H1 (cell line): ENCODE results near the gene ANKS1A. TPM values are rescaled to one million over a fixed set of nuclear protein-coding genes. Genes with fewer than 3 reads are reported as not detected.

Source experiments
- CTCF ChIA-PET: fragments of 300-600 bp; sonication (Branson Sonifier 250); formaldehyde crosslinking; loops from one replicate; lab custom pipeline; 2021; ENCODE audit not compliant: partially characterized antibody; lab: Charles Lee
- POLR2A ChIA-PET: fragments of 300-600 bp; sonication (Branson Sonifier 250); formaldehyde crosslinking; loops from one replicate; lab custom pipeline; 2021; ENCODE audit warnings: inconsistent platforms; ENCODE audit not compliant: partially characterized antibody; lab: Charles Lee
- DNase-seq, 2 experiments: peaks; one replicate each; pipeline versions ENCODE4 v3.0.0 to v3.0.0-alpha.2; 2010 to 2022; ENCODE audit warnings: low spot score in 2 of 2, low read depth in 1 of 2, mixed read lengths in 1 of 2
- FAIRE-seq: peaks from 2 replicates; lab custom pipeline; 2011; peaks lifted over from hg19 to GRCh38; lab: Jason Lieb, UNC
- H2AFZ ChIP-seq: 2 replicates; pipeline ENCODE4 v1.8.1; 2012; ENCODE audit warnings: low read length, inconsistent platforms
- H2AK5ac ChIP-seq: 2 replicates; pipeline ENCODE4 v1.6.1; 2013; ENCODE audit warnings: low read depth, low read length
- H2BK120ac ChIP-seq: replicated peaks from 2 replicates; pipeline ENCODE3; 2013; ENCODE audit warnings: low read depth, low read length, inconsistent platforms
- H2BK12ac ChIP-seq: 2 replicates; pipeline ENCODE4 v1.6.1; 2013; ENCODE audit warnings: low read depth, low read length
- H2BK15ac ChIP-seq: 2 replicates; pipeline ENCODE4 v1.6.1; 2013; ENCODE audit warnings: low read length
- H2BK20ac ChIP-seq: 2 replicates; pipeline ENCODE4 v1.6.1; 2013; ENCODE audit warnings: low read length
- H2BK5ac ChIP-seq: 2 replicates; pipeline ENCODE4 v1.6.1; 2013; ENCODE audit warnings: low read depth, low read length
- H3K14ac ChIP-seq: 2 replicates; pipeline ENCODE4 v1.6.1; 2013; ENCODE audit warnings: inconsistent platforms; ENCODE audit not compliant: insufficient read length
- H3K18ac ChIP-seq: 2 replicates; pipeline ENCODE4 v1.6.1; 2013; ENCODE audit warnings: low read length; ENCODE audit errors: extremely low read depth
- H3K23ac ChIP-seq: 2 replicates; pipeline ENCODE4 v1.6.1; 2013; ENCODE audit warnings: inconsistent platforms; ENCODE audit not compliant: insufficient read length
- H3K23me2 ChIP-seq: 2 replicates; pipeline ENCODE4 v1.6.1; 2013; ENCODE audit warnings: low read depth, low read length
- H3K27ac ChIP-seq: 2 replicates; pipeline ENCODE4 v1.6.1; 2011; ENCODE audit warnings: low read depth, low read length, inconsistent platforms
- H3K27me3 ChIP-seq, 4 experiments: replicated peaks in 1 of 4; 1 replicate in 1 of 4; 2 replicates in 3 of 4; pipeline versions ENCODE4 v1.6.1 to v1.8.1; 2011 to 2013; ENCODE audit warnings: low read length in 3 of 4, mild to moderate bottlenecking in 3 of 4, inconsistent platforms in 2 of 4, mixed read lengths in 2 of 4, moderate library complexity in 1 of 4; ENCODE audit not compliant: control insufficient read depth in 3 of 4, insufficient read depth in 3 of 4; ENCODE audit errors: extremely low read depth in 1 of 4
- H3K36me3 ChIP-seq, 4 experiments: 2 replicates each; pipeline versions ENCODE4 v1.6.1 to v1.8.1; 2011 to 2013; ENCODE audit warnings: mild to moderate bottlenecking in 4 of 4, low read length in 3 of 4, moderate library complexity in 2 of 4, control low read depth in 1 of 4, inconsistent platforms in 1 of 4; ENCODE audit not compliant: insufficient read depth in 4 of 4, control insufficient read depth in 2 of 4
- H3K4ac ChIP-seq: replicated peaks from 2 replicates; pipeline ENCODE3; 2013; ENCODE audit warnings: low read length, low read depth, mixed read lengths, inconsistent platforms; ENCODE audit not compliant: insufficient read length
- H3K4me1 ChIP-seq, 4 experiments: replicated peaks in 1 of 4; 1 replicate in 1 of 4; 2 replicates in 3 of 4; pipeline versions ENCODE4 v1.6.1 to v1.8.1; 2011 to 2013; ENCODE audit warnings: low read length in 3 of 4, inconsistent platforms in 2 of 4, mixed read lengths in 1 of 4; ENCODE audit not compliant: insufficient read depth in 4 of 4, control insufficient read depth in 3 of 4
- H3K4me2 ChIP-seq, 2 experiments: 2 replicates each; pipeline versions ENCODE4 v1.6.1 to v1.8.1; 2011 to 2013; ENCODE audit warnings: low read depth in 2 of 2, low read length in 2 of 2, control low read depth in 1 of 2, inconsistent platforms in 1 of 2, mild to moderate bottlenecking in 1 of 2; ENCODE audit not compliant: insufficient read depth in 1 of 2
- H3K4me3 ChIP-seq, 4 experiments: fragments of 200-600, 300-600 bp in 1 of 4; sonication (generic), shearing (Covaris generic), sonication (Bioruptor Twin) in 1 of 4; 2 replicates each; pipeline versions ENCODE4 v1.5.1 to v1.8.1; 2011 to 2016; ENCODE audit warnings: low read length in 4 of 4, low read depth in 3 of 4, control low read depth in 2 of 4, inconsistent platforms in 2 of 4, mild to moderate bottlenecking in 2 of 4, mixed read lengths in 1 of 4, moderate library complexity in 1 of 4; ENCODE audit not compliant: insufficient read depth in 2 of 4; ENCODE audit errors: extremely low read depth in 1 of 4
- H3K56ac ChIP-seq: replicated peaks from 2 replicates; pipeline ENCODE3; 2013; ENCODE audit warnings: low read depth, mild to moderate bottlenecking, mixed read lengths, low read length, inconsistent platforms; ENCODE audit not compliant: insufficient read length
- H3K79me1 ChIP-seq: 2 replicates; pipeline ENCODE4 v1.6.1; 2013; ENCODE audit warnings: low read depth, low read length, control low read depth
- H3K79me2 ChIP-seq, 2 experiments: 2 replicates each; pipeline versions ENCODE4 v1.6.1 to v1.8.1; 2012 to 2013; ENCODE audit warnings: low read length in 2 of 2, mild to moderate bottlenecking in 2 of 2, inconsistent platforms in 1 of 2; ENCODE audit not compliant: insufficient read depth in 2 of 2, control insufficient read depth in 1 of 2
- H3K9ac ChIP-seq, 4 experiments: replicated peaks in 1 of 4; 1 replicate in 1 of 4; 2 replicates in 3 of 4; pipeline versions ENCODE4 v1.6.1 to v1.8.1; 2011 to 2013; ENCODE audit warnings: low read depth in 3 of 4, low read length in 3 of 4, control low read depth in 2 of 4, mild to moderate bottlenecking in 2 of 4, moderate library complexity in 2 of 4, inconsistent platforms in 1 of 4; ENCODE audit errors: extremely low read depth in 1 of 4
- H3K9me3 ChIP-seq, 2 experiments: 2 replicates each; pipeline versions ENCODE4 v1.6.1 to v1.8.1; 2012 to 2013; ENCODE audit warnings: mild to moderate bottlenecking in 2 of 2, moderate library complexity in 2 of 2, control low read depth in 1 of 2, inconsistent platforms in 1 of 2, low read depth in 1 of 2, low read length in 1 of 2, mixed read lengths in 1 of 2; ENCODE audit not compliant: insufficient read depth in 2 of 2
- H4K20me1 ChIP-seq, 2 experiments: replicated peaks in 1 of 2; 2 replicates each; pipeline versions ENCODE3 to v1.8.1; 2011 to 2013; ENCODE audit warnings: inconsistent platforms in 2 of 2, low read length in 2 of 2, mild to moderate bottlenecking in 1 of 2; ENCODE audit not compliant: insufficient read depth in 2 of 2, control insufficient read depth in 1 of 2
- H4K5ac ChIP-seq: 2 replicates; pipeline ENCODE4 v1.6.1; 2013; ENCODE audit warnings: low read length, low read depth, mixed read lengths, inconsistent platforms; ENCODE audit not compliant: insufficient read length
- H4K8ac ChIP-seq: 2 replicates; pipeline ENCODE4 v1.8.0; 2013; ENCODE audit warnings: mild to moderate bottlenecking, moderate library complexity, low read length, inconsistent platforms; ENCODE audit not compliant: insufficient read depth; ENCODE audit errors: extremely low read depth
- H4K91ac ChIP-seq: replicated peaks from 2 replicates; pipeline ENCODE3; 2013; ENCODE audit warnings: low read length, mixed read lengths, inconsistent platforms; ENCODE audit not compliant: insufficient read length
- BRCA1 ChIP-seq: IDR thresholded peaks from 2 replicates; pipeline ENCODE4 v1.6.1; 2012; ENCODE audit warnings: low read depth, low read length, improper control_type of control experiment
- CHD1 ChIP-seq: IDR thresholded peaks from 2 replicates; pipeline ENCODE4 v1.6.1; 2012; ENCODE audit warnings: low read depth, low read length, improper control_type of control experiment
- CREB1 ChIP-seq: IDR thresholded peaks from 2 replicates; pipeline ENCODE4 v1.6.1; 2012; ENCODE audit warnings: inconsistent platforms
- EP300 ChIP-seq, 2 experiments: IDR thresholded peaks; 1 replicate in 1 of 2; 2 replicates in 1 of 2; pipeline ENCODE4 v1.6.1; 2011 to 2012; ENCODE audit warnings: low read depth in 2 of 2, low read length in 2 of 2, mild to moderate bottlenecking in 2 of 2, borderline replicate concordance in 1 of 2, inconsistent platforms in 1 of 2, moderate library complexity in 1 of 2
- GABPA ChIP-seq: IDR thresholded peaks from 2 replicates; pipeline ENCODE4 v1.6.1; 2011; ENCODE audit warnings: mild to moderate bottlenecking, low read length, moderate library complexity, borderline replicate concordance; ENCODE audit not compliant: insufficient read depth
- GTF2F1 ChIP-seq: IDR thresholded peaks from 2 replicates; pipeline ENCODE4 v1.6.1; 2012; ENCODE audit warnings: low read depth, low read length, improper control_type of control experiment, borderline replicate concordance
- JUND ChIP-seq: IDR thresholded peaks from 2 replicates; pipeline ENCODE4 v1.6.1; 2011; ENCODE audit warnings: mild to moderate bottlenecking, improper control_type of control experiment, low read length
- KDM1A ChIP-seq: fragments of 200-600, 300-600 bp; sonication (generic); IDR thresholded peaks from 2 replicates; pipeline ENCODE4 v1.7.1; 2016; ENCODE audit warnings: mild to moderate bottlenecking, low read length, borderline replicate concordance
- KDM4A ChIP-seq: IDR thresholded peaks from one replicate; pipeline ENCODE4 v1.7.1; 2012; ENCODE audit warnings: low read depth, mild to moderate bottlenecking, moderate library complexity, low read length, inconsistent platforms; ENCODE audit not compliant: severe bottlenecking
- RFX5 ChIP-seq: IDR thresholded peaks from 2 replicates; pipeline ENCODE4 v1.6.1; 2011; ENCODE audit warnings: low read depth, low read length, improper control_type of control experiment, borderline replicate concordance
- SIRT6 ChIP-seq: IDR thresholded peaks from one replicate; pipeline ENCODE4 v1.7.1; 2012; ENCODE audit warnings: low read length, inconsistent platforms
- WGBS, 2 experiments: shearing (Covaris generic) in 1 of 2; methylation state at CpG; one replicate each; pipeline versions ENCODE4 v1.1.6 to v1.1.7; 2013 to 2015; ENCODE audit warnings: low lambda C conversion rate in 2 of 2, mixed read lengths in 2 of 2, inconsistent platforms in 1 of 2, low coverage in 1 of 2, missing lambda C conversion rate in 1 of 2; ENCODE audit not compliant: insufficient replicate concordance in 2 of 2, insufficient coverage in 1 of 2, insufficient read length in 1 of 2; ENCODE audit errors: extremely low coverage in 1 of 2, missing lambda C conversion rate in 1 of 2; 5-methylcytosine and 5-hydroxymethylcytosine counted together
- polyA plus RNA-seq, 7 experiments: library from polyadenylated mRNA; depleted of rRNA in 3 of 7; stranded (reverse) in 5 of 7; unstranded in 2 of 7; fragments of >200 nt in 5 of 7; fragments of 200-250 nt in 2 of 7; gene quantifications; 1 replicate in 5 of 7; 2 replicates in 1 of 7; 4 replicates in 1 of 7; pipeline versions ENCODE4 v1.2.1 to v1.2.3, GENCODE V29; 2011 to 2013; ENCODE audit warnings: missing spikeins in 2 of 7, mixed read lengths in 2 of 7
- total RNA-seq: library from RNA; stranded (reverse); fragmentation: NEBNext Ultra II Directional; extraction: Animal tissue kit (Norgen Biotek cat#: 25700); gene quantifications from 2 replicates; pipeline ENCODE4 v1.2.1, GENCODE V29; 2021
- TF ChIP-seq, protein P1 (sequence below), 3 experiments: IDR thresholded peaks; 1 replicate in 2 of 3; 2 replicates in 1 of 3; pipeline versions ENCODE4 v1.5.1 to v1.6.1; 2011; ENCODE audit warnings: low read length in 3 of 3, mild to moderate bottlenecking in 3 of 3, inconsistent platforms in 2 of 3, low read depth in 1 of 3, moderate library complexity in 1 of 3; ENCODE audit not compliant: insufficient read depth in 1 of 3; ENCODE audit errors: control extremely low read depth in 1 of 3

ANKS1A gene
- total and polyA plus RNA-seq, 2 of the 8 experiments (the other 6 are each of a cell fraction or from before 2014, with no cell fraction given), result 9.8 to 30.9 TPM

DNA sequence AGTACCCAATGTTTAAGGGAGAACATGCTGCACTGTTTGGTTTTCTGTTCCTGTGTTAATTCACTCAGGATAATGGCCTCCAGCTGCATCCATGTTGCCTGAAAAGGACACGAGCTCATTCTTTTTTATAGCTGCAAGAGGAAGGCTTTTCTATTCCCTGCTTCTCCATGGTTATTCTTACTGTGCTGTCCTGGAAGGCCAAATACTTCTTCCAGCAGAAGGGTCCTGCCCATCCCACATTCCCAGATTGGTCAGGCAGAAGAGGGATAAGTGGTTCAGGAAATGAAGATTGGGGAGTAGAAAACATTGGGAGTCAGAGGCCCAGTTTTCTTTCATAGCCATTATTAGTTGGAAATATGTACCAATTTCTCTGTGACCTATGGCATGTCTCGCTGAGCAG is 129.7 kb downstream of the ANKS1A start:
- no peak overlapping the region for H3K27ac ChIP-seq
- H2BK20ac ChIP-seq, result no peak overlapping the region
- H3K4ac ChIP-seq, result no peak overlapping the region
- H2AK5ac ChIP-seq, result no peak overlapping the region
- H3K14ac ChIP-seq, result no peak overlapping the region
- H2BK120ac ChIP-seq, result no peak overlapping the region
- H3K9ac ChIP-seq, result no peak overlapping the region
- H3K18ac ChIP-seq, result no peak overlapping the region
- H3K4me1 ChIP-seq, result peaks cover 2 to 19% (median 17%) of the 10 kb centered on the region in 4 experiments; a peak in 6 of 7 replicates
- no peak overlapping the region for H2BK5ac ChIP-seq
- no peak overlapping the region for H2BK12ac ChIP-seq
- H3K36me3 ChIP-seq, result peaks cover 0 to 10% (median 6%) of the 10 kb centered on the region in 4 experiments; a peak in 4 of 8 replicates
- no peak overlapping the region for H3K4me2 ChIP-seq
- 91% methylated on average over 2 of the region's 2 CpGs; no CpG with 5 or more reads in 1 of the 2 experiments for WGBS, 2 experiments
- no peaks in the 10 kb centered on the region; the same call in 1 of the 2 replicates for H3K79me1 ChIP-seq
- H3K27me3 ChIP-seq, result no peaks in the 10 kb centered on the region
- no peaks in the 10 kb centered on the region for H3K23me2 ChIP-seq
- no peak overlapping the region for H4K5ac ChIP-seq
- H4K91ac ChIP-seq, result no peak overlapping the region
- ChIA-PET POLR2A (interaction anchor here (0.8 to 1.3 kb wide), 2 partner anchors 17 to 74 kb away, joined by 4 read pairs; no protein-coding TSS in a partner anchor), CTCF (interaction anchor here (1.0 to 2.6 kb wide), 5 partner anchors 8 to 205 kb away, joined by 4 to 11 read pairs (median 4); no protein-coding TSS in a partner anchor)
- H4K8ac ChIP-seq, result no peak overlapping the region
- H2AFZ ChIP-seq, result no peak overlapping the region
- DNase-seq (no peak), FAIRE-seq (no peak)
- no peaks in the 10 kb centered on the region for H3K79me2 ChIP-seq
- no peak overlapping the region for H2BK15ac ChIP-seq
- H3K4me3 ChIP-seq, result no peak overlapping the region
- H3K56ac ChIP-seq, result no peak overlapping the region
- H4K20me1 ChIP-seq, result no peaks in the 10 kb centered on the region
- H3K23ac ChIP-seq, result no peak overlapping the region
- no peaks in the 10 kb centered on the region for H3K9me3 ChIP-seq
- TF ChIP-seq GABPA, result no peak
- TF ChIP-seq RFX5, result no peak
- no peak for TF ChIP-seq KDM1A
- TF ChIP-seq JUND, result no peak
- no peak for TF ChIP-seq BRCA1
- TF ChIP-seq CREB1, result no peak
- TF ChIP-seq KDM4A, result no peak
- TF ChIP-seq GTF2F1, result no peak
- TF ChIP-seq, protein P1, sequence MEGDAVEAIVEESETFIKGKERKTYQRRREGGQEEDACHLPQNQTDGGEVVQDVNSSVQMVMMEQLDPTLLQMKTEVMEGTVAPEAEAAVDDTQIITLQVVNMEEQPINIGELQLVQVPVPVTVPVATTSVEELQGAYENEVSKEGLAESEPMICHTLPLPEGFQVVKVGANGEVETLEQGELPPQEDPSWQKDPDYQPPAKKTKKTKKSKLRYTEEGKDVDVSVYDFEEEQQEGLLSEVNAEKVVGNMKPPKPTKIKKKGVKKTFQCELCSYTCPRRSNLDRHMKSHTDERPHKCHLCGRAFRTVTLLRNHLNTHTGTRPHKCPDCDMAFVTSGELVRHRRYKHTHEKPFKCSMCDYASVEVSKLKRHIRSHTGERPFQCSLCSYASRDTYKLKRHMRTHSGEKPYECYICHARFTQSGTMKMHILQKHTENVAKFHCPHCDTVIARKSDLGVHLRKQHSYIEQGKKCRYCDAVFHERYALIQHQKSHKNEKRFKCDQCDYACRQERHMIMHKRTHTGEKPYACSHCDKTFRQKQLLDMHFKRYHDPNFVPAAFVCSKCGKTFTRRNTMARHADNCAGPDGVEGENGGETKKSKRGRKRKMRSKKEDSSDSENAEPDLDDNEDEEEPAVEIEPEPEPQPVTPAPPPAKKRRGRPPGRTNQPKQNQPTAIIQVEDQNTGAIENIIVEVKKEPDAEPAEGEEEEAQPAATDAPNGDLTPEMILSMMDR (IDR thresholded peaks at IDR 0.05; ENCODE audit: control extremely low read depth in 1 of 3, insufficient read depth in 1 of 3, low read depth in 1 of 3, low read length in 3 of 3), result no peak
- no peak for TF ChIP-seq CHD1
- TF ChIP-seq EP300 (IDR thresholded peaks at IDR 0.05; ENCODE audit: borderline replicate concordance in 1 of 2, low read depth in 2 of 2, low read length in 2 of 2), result no peak
- no peak for TF ChIP-seq SIRT6
